Activated B cell treated with CpG ODN at 0.5 μM for 24 hours (primary cell): ENCODE data around the gene DPEP2. TPM values are rescaled to one million over a fixed set of nuclear protein-coding genes. Genes with fewer than 3 reads are reported as not detected.

ENCODE experiments used
- ATAC-seq: fragments of 200-7000 bp; cut with Tn5 transposase; one replicate; pipeline ENCODE4 v1.10.0; 2021; ENCODE audit warnings: low read depth, mild to moderate bottlenecking, moderate library complexity
- CTCF ChIA-PET: fragments of 350-600 bp; sonication (Branson Sonifier 250); formaldehyde crosslinking; loops from one replicate; lab custom pipeline; 2021; ENCODE audit warnings: antibody characterized with exemption; lab: Charles Lee
- POLR2A ChIA-PET: fragments of 350-600 bp; sonication (Branson Sonifier 250); formaldehyde crosslinking; loops from one replicate; lab custom pipeline; 2021; ENCODE audit warnings: antibody characterized with exemption; lab: Charles Lee
- DNase-seq: peaks from one replicate; pipeline ENCODE4 v3.0.0; 2022
- H3K27ac Mint-ChIP-seq: one replicate; pipeline ENCODE4 v1.8.0; 2020; ENCODE audit warnings: mixed read lengths
- H3K27me3 Mint-ChIP-seq: one replicate; pipeline ENCODE4 v1.8.0; 2021; ENCODE audit warnings: mixed read lengths
- H3K36me3 Mint-ChIP-seq: one replicate; pipeline ENCODE4 v1.8.0; 2021; ENCODE audit warnings: low read depth, mixed read lengths
- H3K4me1 Mint-ChIP-seq: one replicate; pipeline ENCODE4 v1.8.0; 2021; ENCODE audit warnings: mixed read lengths
- H3K4me3 Mint-ChIP-seq: one replicate; pipeline ENCODE4 v1.8.0; 2020; ENCODE audit warnings: mild to moderate bottlenecking, mixed read lengths
- H3K9me3 Mint-ChIP-seq: one replicate; pipeline ENCODE4 v1.8.0; 2020; ENCODE audit warnings: mixed read lengths
- intact Hi-C: fragments of 100-400 bp; cut with micrococcal nuclease; formaldehyde crosslinking; loops from one replicate; pipeline ENCODE4 v1.15.1; 2024
- total RNA-seq: library from RNA; stranded (reverse); gene quantifications from 2 replicates; pipeline ENCODE4 v1.2.3, GENCODE V29; 2022
- TF ChIP-seq, protein P1 (sequence below): fragments of 200-600 bp; IDR thresholded peaks from one replicate; pipeline ENCODE4 v1.8.0; 2022; ENCODE audit warnings: antibody characterized with exemption, mild to moderate bottlenecking

DPEP2 gene
- total RNA-seq, 1 donor from 2014 or later = 13.8 TPM

DNA sequence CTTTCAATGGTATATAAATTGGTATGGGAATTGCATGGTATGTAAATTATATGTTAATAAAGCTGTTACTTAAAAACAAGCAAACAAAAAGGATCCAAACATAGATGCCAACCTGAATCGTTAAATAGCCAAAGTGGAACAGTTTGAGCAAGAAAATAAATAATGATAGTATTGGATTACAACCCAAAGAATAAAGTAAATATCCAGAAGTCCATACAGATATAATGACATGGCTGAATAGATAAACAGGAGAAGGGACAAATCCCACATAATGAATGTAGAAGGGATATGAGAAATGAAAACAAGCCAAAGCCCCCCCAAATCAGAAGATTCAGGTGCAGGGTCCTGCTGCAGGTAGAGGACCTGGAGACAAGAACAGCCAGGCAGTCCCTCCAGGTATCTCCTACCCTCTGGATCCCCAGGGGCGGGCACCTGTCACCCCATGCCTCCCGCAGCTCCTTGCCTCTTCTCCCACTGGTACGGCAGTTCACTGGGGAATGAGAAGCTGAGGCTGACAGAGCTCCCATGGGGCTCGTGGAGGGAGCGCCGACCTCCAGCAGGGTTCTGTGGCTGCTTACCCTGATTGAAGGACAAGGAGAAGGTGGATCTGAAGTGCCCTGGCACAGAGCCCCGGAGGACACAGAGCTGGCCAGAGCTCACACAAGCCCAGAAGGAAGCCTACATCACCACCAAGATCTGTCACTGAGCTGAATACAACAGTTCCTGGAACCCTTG, 45.5 kb downstream of the DPEP2 start:
- DNase-seq (no peak), ATAC-seq (no peak)
- Mint-ChIP-seq H3K9me3 (no peaks in the 10 kb centered on the region), H3K36me3 (peaks cover 29% of the 10 kb centered on the region), H3K27ac (no peak overlapping the region), H3K4me3 (no peak overlapping the region), H3K4me1 (no peaks in the 10 kb centered on the region), H3K27me3 (no peaks in the 10 kb centered on the region)
- CTCF ChIA-PET = no interaction called here
- POLR2A ChIA-PET = interaction anchor here (0.5 to 0.6 kb wide), 2 partner anchors 87 to 273 kb away, joined by 3 to 6 read pairs; no protein-coding TSS in a partner anchor
- intact Hi-C loops = no loop called here
- TF ChIP-seq, protein P1, sequence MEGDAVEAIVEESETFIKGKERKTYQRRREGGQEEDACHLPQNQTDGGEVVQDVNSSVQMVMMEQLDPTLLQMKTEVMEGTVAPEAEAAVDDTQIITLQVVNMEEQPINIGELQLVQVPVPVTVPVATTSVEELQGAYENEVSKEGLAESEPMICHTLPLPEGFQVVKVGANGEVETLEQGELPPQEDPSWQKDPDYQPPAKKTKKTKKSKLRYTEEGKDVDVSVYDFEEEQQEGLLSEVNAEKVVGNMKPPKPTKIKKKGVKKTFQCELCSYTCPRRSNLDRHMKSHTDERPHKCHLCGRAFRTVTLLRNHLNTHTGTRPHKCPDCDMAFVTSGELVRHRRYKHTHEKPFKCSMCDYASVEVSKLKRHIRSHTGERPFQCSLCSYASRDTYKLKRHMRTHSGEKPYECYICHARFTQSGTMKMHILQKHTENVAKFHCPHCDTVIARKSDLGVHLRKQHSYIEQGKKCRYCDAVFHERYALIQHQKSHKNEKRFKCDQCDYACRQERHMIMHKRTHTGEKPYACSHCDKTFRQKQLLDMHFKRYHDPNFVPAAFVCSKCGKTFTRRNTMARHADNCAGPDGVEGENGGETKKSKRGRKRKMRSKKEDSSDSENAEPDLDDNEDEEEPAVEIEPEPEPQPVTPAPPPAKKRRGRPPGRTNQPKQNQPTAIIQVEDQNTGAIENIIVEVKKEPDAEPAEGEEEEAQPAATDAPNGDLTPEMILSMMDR = no peak

DNA sequence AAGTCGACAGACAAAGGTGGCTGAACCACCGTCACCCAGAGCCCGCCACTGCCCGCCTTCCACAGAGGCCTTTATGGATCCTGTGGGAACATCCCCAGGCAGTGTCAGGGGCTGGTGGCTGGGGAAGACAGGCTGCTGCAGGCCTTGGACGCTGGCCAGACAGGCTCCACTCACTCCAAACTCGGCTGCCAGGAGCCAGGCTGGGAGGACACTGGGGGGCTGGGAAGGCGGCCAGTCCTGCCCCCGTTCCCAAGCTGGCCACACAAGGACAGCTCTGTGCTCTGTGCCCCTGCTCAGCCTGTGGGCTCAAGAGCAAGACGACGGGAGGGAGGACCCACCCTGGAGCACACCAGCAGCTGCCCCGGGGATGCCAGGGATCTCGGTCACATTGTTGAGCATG, 47.8 kb downstream of the DPEP2 start:
- Mint-ChIP-seq H3K4me3 (no peak overlapping the region), H3K9me3 (no peaks in the 10 kb centered on the region), H3K27me3 (no peaks in the 10 kb centered on the region), H3K4me1 (no peaks in the 10 kb centered on the region), H3K36me3 (peaks cover 27% of the 10 kb centered on the region), H3K27ac (no peak overlapping the region)
- TF ChIP-seq, protein P1 = no peak
- DNase-seq (no peak), ATAC-seq (no peak)
- intact Hi-C loops = no loop called here
- POLR2A ChIA-PET = no interaction called here
- CTCF ChIA-PET = no interaction called here

DNA sequence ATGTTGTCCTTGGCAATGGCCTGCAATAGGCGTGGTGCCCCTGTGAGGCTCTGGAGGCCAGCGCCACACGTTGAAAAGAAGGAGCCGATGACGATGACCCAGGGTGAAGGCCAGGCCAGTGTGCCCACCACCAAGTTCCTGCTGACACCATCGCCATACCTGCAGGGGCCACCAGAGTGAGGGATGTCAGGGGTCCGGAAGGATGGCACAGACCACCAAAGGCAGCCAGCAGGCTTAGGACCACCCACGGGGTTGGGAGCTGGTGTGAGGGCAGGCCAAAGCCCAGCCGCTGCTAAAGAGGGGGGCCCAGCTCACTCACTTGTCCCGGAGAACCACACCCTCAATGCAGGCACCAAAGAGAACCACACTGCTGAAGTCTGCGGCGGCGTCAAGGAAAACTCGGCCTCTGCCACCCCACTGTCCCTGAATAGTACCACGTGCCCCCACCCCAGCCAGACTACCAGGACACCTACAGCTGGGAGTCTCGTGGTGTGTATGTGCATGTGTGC, 48.9 kb downstream of the DPEP2 start:
- DNase-seq (no peak), ATAC-seq (no peak)
- TF ChIP-seq, protein P1 = no peak
- CTCF ChIA-PET = no interaction called here
- intact Hi-C loops = no loop called here
- Mint-ChIP-seq H3K27ac (no peak overlapping the region), H3K27me3 (no peaks in the 10 kb centered on the region), H3K4me3 (no peak overlapping the region), H3K9me3 (no peaks in the 10 kb centered on the region), H3K4me1 (no peaks in the 10 kb centered on the region), H3K36me3 (peaks cover 34% of the 10 kb centered on the region)
- POLR2A ChIA-PET = no interaction called here

DNA sequence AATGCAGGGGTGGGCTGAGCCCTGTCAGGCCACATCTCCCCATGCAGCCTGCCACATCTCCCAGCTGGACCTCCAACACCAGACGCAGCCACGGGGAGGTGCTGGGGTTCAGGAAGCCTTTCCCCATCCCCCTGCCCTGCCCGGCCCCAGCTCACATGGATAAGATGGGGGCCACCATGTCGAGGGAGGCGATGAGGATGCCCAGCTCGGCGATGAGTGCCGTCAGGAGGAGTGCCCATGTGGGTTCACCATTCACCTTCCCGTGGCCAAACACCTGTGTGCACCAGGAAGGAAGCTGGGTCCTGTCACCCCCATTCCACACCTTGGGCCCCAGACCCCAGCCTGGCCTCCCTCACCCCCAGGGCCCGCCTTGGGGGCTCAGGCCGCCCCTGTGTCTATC, 49.6 kb downstream of the DPEP2 start:
- no peaks in the 10 kb centered on the region for H3K9me3 Mint-ChIP-seq
- DNase-seq (no peak), ATAC-seq (no peak)
- TF ChIP-seq, protein P1 = no peak
- H3K27me3 Mint-ChIP-seq = no peaks in the 10 kb centered on the region
- no peak overlapping the region for H3K27ac Mint-ChIP-seq
- intact Hi-C loops = no loop called here
- ChIA-PET CTCF (no interaction called here), POLR2A (no interaction called here)
- H3K4me3 Mint-ChIP-seq = no peak overlapping the region
- peaks cover 34% of the 10 kb centered on the region for H3K36me3 Mint-ChIP-seq
- H3K4me1 Mint-ChIP-seq = no peaks in the 10 kb centered on the region

DNA sequence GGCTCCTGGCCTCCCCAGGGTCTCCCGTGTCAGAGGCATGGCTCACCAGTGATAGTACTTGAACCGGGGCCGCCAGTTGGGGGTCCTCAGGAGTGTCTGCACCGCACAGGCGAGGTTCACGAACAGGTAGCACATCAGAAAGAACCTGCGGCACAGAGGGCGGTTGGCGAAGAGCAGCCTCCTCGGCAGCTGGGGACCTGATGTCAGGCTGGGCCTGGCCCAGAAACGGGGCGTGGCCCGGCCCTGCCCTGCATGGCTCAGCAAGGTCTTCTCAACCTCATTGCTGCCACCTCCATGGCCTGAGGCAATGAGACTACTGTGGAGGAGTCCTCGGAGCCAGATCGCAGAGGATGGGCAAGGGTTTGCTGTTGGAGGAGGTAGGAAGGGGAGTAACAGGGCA, 51.3 kb downstream of the DPEP2 start:
- no peaks in the 10 kb centered on the region for H3K9me3 Mint-ChIP-seq
- ChIA-PET POLR2A (interaction anchor here (0.6 kb wide), 2 partner anchors 14 to 92 kb away, joined by 3 to 6 read pairs; no protein-coding TSS in a partner anchor), CTCF (no interaction called here)
- H3K36me3 Mint-ChIP-seq = peaks cover 25% of the 10 kb centered on the region
- ATAC-seq (no peak), DNase-seq (no peak)
- TF ChIP-seq, protein P1 = no peak
- H3K27me3 Mint-ChIP-seq = no peaks in the 10 kb centered on the region
- H3K4me1 Mint-ChIP-seq = no peaks in the 10 kb centered on the region
- H3K27ac Mint-ChIP-seq = no peak overlapping the region
- intact Hi-C loops = no loop called here
- H3K4me3 Mint-ChIP-seq = no peak overlapping the region
